ENCODE data around the gene KRTAP4-16.

DNA sequence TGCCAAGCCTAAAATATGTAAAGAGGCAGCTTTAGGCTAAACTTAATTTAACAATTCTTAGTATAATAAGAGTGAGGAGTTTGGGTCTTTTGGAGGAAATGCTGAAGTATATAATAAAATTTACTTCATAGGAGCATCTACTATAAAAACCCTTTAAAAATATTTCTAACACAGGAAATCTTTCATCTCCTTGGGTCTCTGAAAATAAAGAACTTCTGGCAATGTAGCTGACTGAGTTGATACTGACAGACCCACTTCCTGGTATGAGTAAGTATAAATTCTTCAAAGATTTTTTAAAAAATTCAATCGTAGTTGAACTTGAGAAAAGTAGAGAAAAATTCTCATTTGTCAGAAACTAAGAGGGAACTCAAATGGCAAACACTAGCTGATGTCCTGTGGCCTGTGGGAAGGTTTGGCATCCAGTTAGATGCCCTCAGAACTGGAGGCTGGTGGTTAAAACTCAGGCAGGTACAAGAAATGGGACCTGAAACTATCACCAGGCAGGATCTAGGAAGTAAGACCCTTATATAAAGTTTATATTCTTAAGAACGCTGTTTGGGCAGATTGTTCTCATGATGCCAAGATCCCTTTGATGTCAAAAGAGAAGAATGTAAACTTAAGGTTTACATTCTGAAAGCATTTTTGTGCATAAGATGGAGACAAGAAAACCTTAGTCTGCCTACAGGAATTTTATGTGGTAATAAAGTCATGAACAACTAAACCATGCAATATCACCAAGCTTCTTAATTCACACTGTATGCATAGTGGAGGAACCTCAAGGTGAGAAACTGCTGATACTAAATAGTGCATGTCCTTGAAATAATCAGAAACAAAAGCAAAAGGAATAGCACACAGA is 32.1 kb upstream of the KRTAP4-16 start:
- TF ChIP-seq EZH2 (IDR thresholded peaks at IDR 0.05; ENCODE audit: borderline replicate concordance, insufficient read depth, low read depth, low read length, poor library complexity, severe bottlenecking) (no peak), CTCF (IDR thresholded peaks at IDR 0.05) (no peak)

Data from B cell (primary cell).